H1 (cell line): ENCODE data around the gene TFB2M. TPM values are rescaled to one million over a fixed set of nuclear protein-coding genes. Genes with fewer than 3 reads are reported as not detected.

ENCODE experiments used
- CTCF ChIA-PET: fragments of 300-600 bp; sonication (Branson Sonifier 250); formaldehyde crosslinking; loops from one replicate; lab custom pipeline; 2021; ENCODE audit not compliant: partially characterized antibody; lab: Charles Lee
- POLR2A ChIA-PET: fragments of 300-600 bp; sonication (Branson Sonifier 250); formaldehyde crosslinking; loops from one replicate; lab custom pipeline; 2021; ENCODE audit warnings: inconsistent platforms; ENCODE audit not compliant: partially characterized antibody; lab: Charles Lee
- DNase-seq, 2 experiments: peaks; one replicate each; pipeline versions ENCODE4 v3.0.0 to v3.0.0-alpha.2; 2010 to 2022; ENCODE audit warnings: low spot score in 2 of 2, low read depth in 1 of 2, mixed read lengths in 1 of 2
- FAIRE-seq: peaks from 2 replicates; lab custom pipeline; 2011; peaks lifted over from hg19 to GRCh38; lab: Jason Lieb, UNC
- H2AFZ ChIP-seq: 2 replicates; pipeline ENCODE4 v1.8.1; 2012; ENCODE audit warnings: low read length, inconsistent platforms
- H2AK5ac ChIP-seq: 2 replicates; pipeline ENCODE4 v1.6.1; 2013; ENCODE audit warnings: low read depth, low read length
- H2BK120ac ChIP-seq: replicated peaks from 2 replicates; pipeline ENCODE3; 2013; ENCODE audit warnings: low read depth, low read length, inconsistent platforms
- H2BK12ac ChIP-seq: 2 replicates; pipeline ENCODE4 v1.6.1; 2013; ENCODE audit warnings: low read depth, low read length
- H2BK15ac ChIP-seq: 2 replicates; pipeline ENCODE4 v1.6.1; 2013; ENCODE audit warnings: low read length
- H2BK20ac ChIP-seq: 2 replicates; pipeline ENCODE4 v1.6.1; 2013; ENCODE audit warnings: low read length
- H2BK5ac ChIP-seq: 2 replicates; pipeline ENCODE4 v1.6.1; 2013; ENCODE audit warnings: low read depth, low read length
- H3K14ac ChIP-seq: 2 replicates; pipeline ENCODE4 v1.6.1; 2013; ENCODE audit warnings: inconsistent platforms; ENCODE audit not compliant: insufficient read length
- H3K18ac ChIP-seq: 2 replicates; pipeline ENCODE4 v1.6.1; 2013; ENCODE audit warnings: low read length; ENCODE audit errors: extremely low read depth
- H3K23ac ChIP-seq: 2 replicates; pipeline ENCODE4 v1.6.1; 2013; ENCODE audit warnings: inconsistent platforms; ENCODE audit not compliant: insufficient read length
- H3K23me2 ChIP-seq: 2 replicates; pipeline ENCODE4 v1.6.1; 2013; ENCODE audit warnings: low read depth, low read length
- H3K27ac ChIP-seq: 2 replicates; pipeline ENCODE4 v1.6.1; 2011; ENCODE audit warnings: low read depth, low read length, inconsistent platforms
- H3K27me3 ChIP-seq, 4 experiments: replicated peaks in 1 of 4; 1 replicate in 1 of 4; 2 replicates in 3 of 4; pipeline versions ENCODE4 v1.6.1 to v1.8.1; 2011 to 2013; ENCODE audit warnings: low read length in 3 of 4, mild to moderate bottlenecking in 3 of 4, inconsistent platforms in 2 of 4, mixed read lengths in 2 of 4, moderate library complexity in 1 of 4; ENCODE audit not compliant: control insufficient read depth in 3 of 4, insufficient read depth in 3 of 4; ENCODE audit errors: extremely low read depth in 1 of 4
- H3K36me3 ChIP-seq, 4 experiments: 2 replicates each; pipeline versions ENCODE4 v1.6.1 to v1.8.1; 2011 to 2013; ENCODE audit warnings: mild to moderate bottlenecking in 4 of 4, low read length in 3 of 4, moderate library complexity in 2 of 4, control low read depth in 1 of 4, inconsistent platforms in 1 of 4; ENCODE audit not compliant: insufficient read depth in 4 of 4, control insufficient read depth in 2 of 4
- H3K4ac ChIP-seq: replicated peaks from 2 replicates; pipeline ENCODE3; 2013; ENCODE audit warnings: low read length, low read depth, mixed read lengths, inconsistent platforms; ENCODE audit not compliant: insufficient read length
- H3K4me1 ChIP-seq, 4 experiments: replicated peaks in 1 of 4; 1 replicate in 1 of 4; 2 replicates in 3 of 4; pipeline versions ENCODE4 v1.6.1 to v1.8.1; 2011 to 2013; ENCODE audit warnings: low read length in 3 of 4, inconsistent platforms in 2 of 4, mixed read lengths in 1 of 4; ENCODE audit not compliant: insufficient read depth in 4 of 4, control insufficient read depth in 3 of 4
- H3K4me2 ChIP-seq, 2 experiments: 2 replicates each; pipeline versions ENCODE4 v1.6.1 to v1.8.1; 2011 to 2013; ENCODE audit warnings: low read depth in 2 of 2, low read length in 2 of 2, control low read depth in 1 of 2, inconsistent platforms in 1 of 2, mild to moderate bottlenecking in 1 of 2; ENCODE audit not compliant: insufficient read depth in 1 of 2
- H3K4me3 ChIP-seq, 4 experiments: fragments of 200-600, 300-600 bp in 1 of 4; sonication (generic), shearing (Covaris generic), sonication (Bioruptor Twin) in 1 of 4; 2 replicates each; pipeline versions ENCODE4 v1.5.1 to v1.8.1; 2011 to 2016; ENCODE audit warnings: low read length in 4 of 4, low read depth in 3 of 4, control low read depth in 2 of 4, inconsistent platforms in 2 of 4, mild to moderate bottlenecking in 2 of 4, mixed read lengths in 1 of 4, moderate library complexity in 1 of 4; ENCODE audit not compliant: insufficient read depth in 2 of 4; ENCODE audit errors: extremely low read depth in 1 of 4
- H3K56ac ChIP-seq: replicated peaks from 2 replicates; pipeline ENCODE3; 2013; ENCODE audit warnings: low read depth, mild to moderate bottlenecking, mixed read lengths, low read length, inconsistent platforms; ENCODE audit not compliant: insufficient read length
- H3K79me1 ChIP-seq: 2 replicates; pipeline ENCODE4 v1.6.1; 2013; ENCODE audit warnings: low read depth, low read length, control low read depth
- H3K79me2 ChIP-seq, 2 experiments: 2 replicates each; pipeline versions ENCODE4 v1.6.1 to v1.8.1; 2012 to 2013; ENCODE audit warnings: low read length in 2 of 2, mild to moderate bottlenecking in 2 of 2, inconsistent platforms in 1 of 2; ENCODE audit not compliant: insufficient read depth in 2 of 2, control insufficient read depth in 1 of 2
- H3K9ac ChIP-seq, 4 experiments: replicated peaks in 1 of 4; 1 replicate in 1 of 4; 2 replicates in 3 of 4; pipeline versions ENCODE4 v1.6.1 to v1.8.1; 2011 to 2013; ENCODE audit warnings: low read depth in 3 of 4, low read length in 3 of 4, control low read depth in 2 of 4, mild to moderate bottlenecking in 2 of 4, moderate library complexity in 2 of 4, inconsistent platforms in 1 of 4; ENCODE audit errors: extremely low read depth in 1 of 4
- H3K9me3 ChIP-seq, 2 experiments: 2 replicates each; pipeline versions ENCODE4 v1.6.1 to v1.8.1; 2012 to 2013; ENCODE audit warnings: mild to moderate bottlenecking in 2 of 2, moderate library complexity in 2 of 2, control low read depth in 1 of 2, inconsistent platforms in 1 of 2, low read depth in 1 of 2, low read length in 1 of 2, mixed read lengths in 1 of 2; ENCODE audit not compliant: insufficient read depth in 2 of 2
- H4K20me1 ChIP-seq, 2 experiments: replicated peaks in 1 of 2; 2 replicates each; pipeline versions ENCODE3 to v1.8.1; 2011 to 2013; ENCODE audit warnings: inconsistent platforms in 2 of 2, low read length in 2 of 2, mild to moderate bottlenecking in 1 of 2; ENCODE audit not compliant: insufficient read depth in 2 of 2, control insufficient read depth in 1 of 2
- H4K5ac ChIP-seq: 2 replicates; pipeline ENCODE4 v1.6.1; 2013; ENCODE audit warnings: low read length, low read depth, mixed read lengths, inconsistent platforms; ENCODE audit not compliant: insufficient read length
- H4K8ac ChIP-seq: 2 replicates; pipeline ENCODE4 v1.8.0; 2013; ENCODE audit warnings: mild to moderate bottlenecking, moderate library complexity, low read length, inconsistent platforms; ENCODE audit not compliant: insufficient read depth; ENCODE audit errors: extremely low read depth
- H4K91ac ChIP-seq: replicated peaks from 2 replicates; pipeline ENCODE3; 2013; ENCODE audit warnings: low read length, mixed read lengths, inconsistent platforms; ENCODE audit not compliant: insufficient read length
- WGBS, 2 experiments: shearing (Covaris generic) in 1 of 2; methylation state at CpG; one replicate each; pipeline versions ENCODE4 v1.1.6 to v1.1.7; 2013 to 2015; ENCODE audit warnings: low lambda C conversion rate in 2 of 2, mixed read lengths in 2 of 2, inconsistent platforms in 1 of 2, low coverage in 1 of 2, missing lambda C conversion rate in 1 of 2; ENCODE audit not compliant: insufficient replicate concordance in 2 of 2, insufficient coverage in 1 of 2, insufficient read length in 1 of 2; ENCODE audit errors: extremely low coverage in 1 of 2, missing lambda C conversion rate in 1 of 2; 5-methylcytosine and 5-hydroxymethylcytosine counted together
- polyA plus RNA-seq, 7 experiments: library from polyadenylated mRNA; depleted of rRNA in 3 of 7; stranded (reverse) in 5 of 7; unstranded in 2 of 7; fragments of >200 nt in 5 of 7; fragments of 200-250 nt in 2 of 7; gene quantifications; 1 replicate in 5 of 7; 2 replicates in 1 of 7; 4 replicates in 1 of 7; pipeline versions ENCODE4 v1.2.1 to v1.2.3, GENCODE V29; 2011 to 2013; ENCODE audit warnings: missing spikeins in 2 of 7, mixed read lengths in 2 of 7
- total RNA-seq: library from RNA; stranded (reverse); fragmentation: NEBNext Ultra II Directional; extraction: Animal tissue kit (Norgen Biotek cat#: 25700); gene quantifications from 2 replicates; pipeline ENCODE4 v1.2.1, GENCODE V29; 2021

Gene TFB2M
- total and polyA plus RNA-seq, 2 of the 8 experiments (the other 6 are each of a cell fraction or from before 2014, with no cell fraction given): 10.4 to 22.0 TPM

- no peaks in the 10 kb centered on the region for H3K23me2 ChIP-seq
- H3K79me1 ChIP-seq: no peaks in the 10 kb centered on the region
- DNase-seq: no peak
- no peak for FAIRE-seq
- H3K14ac ChIP-seq: no peak overlapping the region
- no peak overlapping the region for H2AFZ ChIP-seq
- H2BK5ac ChIP-seq: no peak overlapping the region
- peaks cover 9 to 10% of the 10 kb centered on the region in 2 experiments for H3K9me3 ChIP-seq
- no peak overlapping the region for H4K91ac ChIP-seq
- no peak overlapping the region for H3K4me3 ChIP-seq
- no peak overlapping the region for H3K56ac ChIP-seq
- H4K5ac ChIP-seq: no peak overlapping the region
- H3K4me2 ChIP-seq: no peak overlapping the region
- H3K23ac ChIP-seq: no peak overlapping the region
- no peaks in the 10 kb centered on the region for H3K4me1 ChIP-seq
- H4K8ac ChIP-seq: no peak overlapping the region
- no peaks in the 10 kb centered on the region for H3K27me3 ChIP-seq
- H2BK120ac ChIP-seq: no peak overlapping the region
- ChIA-PET CTCF (interaction anchor here (1.1 kb wide), 1 partner anchor 35 kb away, joined by 3 read pairs; no protein-coding TSS in a partner anchor), POLR2A (interaction anchor here (0.9 kb wide), 1 partner anchor 8 kb away, joined by 4 read pairs; no protein-coding TSS in a partner anchor)
- H2AK5ac ChIP-seq: no peak overlapping the region
- H3K9ac ChIP-seq: no peak overlapping the region
- WGBS, 2 experiments: 77% methylated on average over 5 of the region's 5 CpGs; no CpG with 5 or more reads in 1 of the 2 experiments
- no peak overlapping the region for H2BK12ac ChIP-seq
- H3K4ac ChIP-seq: no peak overlapping the region
- no peak overlapping the region for H3K27ac ChIP-seq
- H3K79me2 ChIP-seq: no peaks in the 10 kb centered on the region
- no peak overlapping the region for H3K18ac ChIP-seq
- H2BK20ac ChIP-seq: no peak overlapping the region
- H2BK15ac ChIP-seq: no peak overlapping the region
- no peaks in the 10 kb centered on the region for H3K36me3 ChIP-seq
- H4K20me1 ChIP-seq: no peaks in the 10 kb centered on the region
Observed at GRCh38 chr1:246527402-246528088, 38.5 kb downstream of the TFB2M start.
